Measurements from ENCODE around the gene IL15.

The IL15 gene

GRCh38 chr4:141705048-141705746 lies 68.8 kb downstream of the IL15 start:
- Histone ChIP-seq H3K9me3 (ENCODE audit: control insufficient read depth, low read length) (no peaks in the 10 kb centered on the region), H3K4me1 (no peaks in the 10 kb centered on the region), H3K4me2 (ENCODE audit: low read length) (no peak overlapping the region), H3K79me2 (no peaks in the 10 kb centered on the region), H3K36me3 (ENCODE audit: control insufficient read depth, insufficient read depth, low read length) (no peaks in the 10 kb centered on the region), H3K9ac (no peak overlapping the region), H3K27me3 (ENCODE audit: control insufficient read depth, insufficient read depth, low read length) (no peaks in the 10 kb centered on the region), H3K27ac (no peak overlapping the region), H2AFZ (no peak overlapping the region), H3K4me3 (ENCODE audit: low read depth, low read length) (no peak overlapping the region)
- TF ChIP-seq CTCF (IDR thresholded peaks at IDR 0.05) = no peak

GRCh38 chr4:141705747-141706377 lies 69.5 kb downstream of the IL15 start:
- Histone ChIP-seq H2AFZ (no peak overlapping the region), H3K4me2 (ENCODE audit: low read length) (no peak overlapping the region), H3K36me3 (ENCODE audit: control insufficient read depth, insufficient read depth, low read length) (no peaks in the 10 kb centered on the region), H3K79me2 (no peaks in the 10 kb centered on the region), H3K4me3 (ENCODE audit: low read depth, low read length) (no peak overlapping the region), H3K27me3 (ENCODE audit: control insufficient read depth, insufficient read depth, low read length) (no peaks in the 10 kb centered on the region), H3K4me1 (no peaks in the 10 kb centered on the region), H3K9ac (no peak overlapping the region), H3K9me3 (ENCODE audit: control insufficient read depth, low read length) (no peaks in the 10 kb centered on the region), H3K27ac (no peak overlapping the region)
- no peak for TF ChIP-seq CTCF (IDR thresholded peaks at IDR 0.05)

- Histone ChIP-seq H3K27ac (no peak overlapping the region), H3K27me3 (ENCODE audit: control insufficient read depth, insufficient read depth, low read length) (no peaks in the 10 kb centered on the region), H3K4me3 (ENCODE audit: low read depth, low read length) (no peak overlapping the region), H3K9me3 (ENCODE audit: control insufficient read depth, low read length) (no peaks in the 10 kb centered on the region), H2AFZ (no peak overlapping the region), H3K4me1 (no peaks in the 10 kb centered on the region), H3K9ac (no peak overlapping the region), H3K36me3 (ENCODE audit: control insufficient read depth, insufficient read depth, low read length) (no peaks in the 10 kb centered on the region), H3K79me2 (no peaks in the 10 kb centered on the region), H3K4me2 (ENCODE audit: low read length) (no peak overlapping the region)
- no peak for TF ChIP-seq CTCF (IDR thresholded peaks at IDR 0.05)
These were observed 70.1 kb downstream of the IL15 start for GRCh38 chr4:141706445-141706844.

GRCh38 chr4:141711211-141711610 lies 74.8 kb downstream of the IL15 start:
- no peaks in the 10 kb centered on the region for H3K27me3 ChIP-seq (ENCODE audit: control insufficient read depth, insufficient read depth, low read length)
- no peak overlapping the region for H3K4me3 ChIP-seq (ENCODE audit: low read depth, low read length)
- H3K9ac ChIP-seq = no peak overlapping the region
- no peaks in the 10 kb centered on the region for H3K79me2 ChIP-seq
- H3K9me3 ChIP-seq (ENCODE audit: control insufficient read depth, low read length) = no peaks in the 10 kb centered on the region
- no peak for TF ChIP-seq CTCF (IDR thresholded peaks at IDR 0.05)
- no peak overlapping the region for H3K4me2 ChIP-seq (ENCODE audit: low read length)
- H3K36me3 ChIP-seq (ENCODE audit: control insufficient read depth, insufficient read depth, low read length) = no peaks in the 10 kb centered on the region
- H3K27ac ChIP-seq = no peak overlapping the region
- H3K4me1 ChIP-seq = no peaks in the 10 kb centered on the region
- no peak overlapping the region for H2AFZ ChIP-seq

GRCh38 chr4:141713185-141713584 lies 76.8 kb downstream of the IL15 start:
- no peak overlapping the region for H3K4me3 ChIP-seq (ENCODE audit: low read depth, low read length)
- no peak overlapping the region for H3K4me2 ChIP-seq (ENCODE audit: low read length)
- H3K4me1 ChIP-seq = no peaks in the 10 kb centered on the region
- H3K27ac ChIP-seq = no peak overlapping the region
- H3K79me2 ChIP-seq = no peaks in the 10 kb centered on the region
- H3K27me3 ChIP-seq (ENCODE audit: control insufficient read depth, insufficient read depth, low read length) = no peaks in the 10 kb centered on the region
- H3K9ac ChIP-seq = no peak overlapping the region
- peaks cover 4% of the 10 kb centered on the region for H3K36me3 ChIP-seq (ENCODE audit: control insufficient read depth, insufficient read depth, low read length)
- no peak for TF ChIP-seq CTCF (IDR thresholded peaks at IDR 0.05)
- H2AFZ ChIP-seq = no peak overlapping the region
- H3K9me3 ChIP-seq (ENCODE audit: control insufficient read depth, low read length) = no peaks in the 10 kb centered on the region
